OCI-LY1 (cell line): ENCODE data around the gene PSAT1.

Experiments
- EZH2 ChIP-seq: fragments of 200-600 bp; sonication (generic), shearing (Covaris generic); IDR thresholded peaks from 2 replicates; pipeline ENCODE4 v1.8.0; 2017; ENCODE audit warnings: borderline replicate concordance, mixed run types, mild to moderate bottlenecking, antibody characterized with exemption, low read length, moderate library complexity, mixed read lengths
- TF ChIP-seq, protein P1 (sequence below): fragments of 200-600 bp; sonication (generic), shearing (Covaris generic); IDR thresholded peaks from 2 replicates; pipeline ENCODE4 v1.5.1; 2017; ENCODE audit warnings: mild to moderate bottlenecking, antibody characterized with exemption, low read length, moderate library complexity, mixed read lengths

GRCh38 chr9:78320030-78320693, 23.2 kb downstream of the PSAT1 start:
- TF ChIP-seq, protein P1, sequence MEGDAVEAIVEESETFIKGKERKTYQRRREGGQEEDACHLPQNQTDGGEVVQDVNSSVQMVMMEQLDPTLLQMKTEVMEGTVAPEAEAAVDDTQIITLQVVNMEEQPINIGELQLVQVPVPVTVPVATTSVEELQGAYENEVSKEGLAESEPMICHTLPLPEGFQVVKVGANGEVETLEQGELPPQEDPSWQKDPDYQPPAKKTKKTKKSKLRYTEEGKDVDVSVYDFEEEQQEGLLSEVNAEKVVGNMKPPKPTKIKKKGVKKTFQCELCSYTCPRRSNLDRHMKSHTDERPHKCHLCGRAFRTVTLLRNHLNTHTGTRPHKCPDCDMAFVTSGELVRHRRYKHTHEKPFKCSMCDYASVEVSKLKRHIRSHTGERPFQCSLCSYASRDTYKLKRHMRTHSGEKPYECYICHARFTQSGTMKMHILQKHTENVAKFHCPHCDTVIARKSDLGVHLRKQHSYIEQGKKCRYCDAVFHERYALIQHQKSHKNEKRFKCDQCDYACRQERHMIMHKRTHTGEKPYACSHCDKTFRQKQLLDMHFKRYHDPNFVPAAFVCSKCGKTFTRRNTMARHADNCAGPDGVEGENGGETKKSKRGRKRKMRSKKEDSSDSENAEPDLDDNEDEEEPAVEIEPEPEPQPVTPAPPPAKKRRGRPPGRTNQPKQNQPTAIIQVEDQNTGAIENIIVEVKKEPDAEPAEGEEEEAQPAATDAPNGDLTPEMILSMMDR = no peak
- no peak for TF ChIP-seq EZH2
